Activated naive CD8-positive, alpha-beta T cell treated with anti-CD3 and anti-CD28 coated beads, Interleukin-2, amount 50 U/mL, for 16 hours (primary cell): Measurements from ENCODE around the gene GPC1.
"Not testable (repeated sequence)": the region's sequence is repeated elsewhere in the genome, so short reads cannot be mapped to it uniquely, and the experiment has no call there.

Experiments used
- DNase-seq: peaks from one replicate; pipeline ENCODE4 v3.0.0-alpha.2; 2020; ENCODE audit warnings: low read depth, low spot score

GPC1 gene

DNA sequence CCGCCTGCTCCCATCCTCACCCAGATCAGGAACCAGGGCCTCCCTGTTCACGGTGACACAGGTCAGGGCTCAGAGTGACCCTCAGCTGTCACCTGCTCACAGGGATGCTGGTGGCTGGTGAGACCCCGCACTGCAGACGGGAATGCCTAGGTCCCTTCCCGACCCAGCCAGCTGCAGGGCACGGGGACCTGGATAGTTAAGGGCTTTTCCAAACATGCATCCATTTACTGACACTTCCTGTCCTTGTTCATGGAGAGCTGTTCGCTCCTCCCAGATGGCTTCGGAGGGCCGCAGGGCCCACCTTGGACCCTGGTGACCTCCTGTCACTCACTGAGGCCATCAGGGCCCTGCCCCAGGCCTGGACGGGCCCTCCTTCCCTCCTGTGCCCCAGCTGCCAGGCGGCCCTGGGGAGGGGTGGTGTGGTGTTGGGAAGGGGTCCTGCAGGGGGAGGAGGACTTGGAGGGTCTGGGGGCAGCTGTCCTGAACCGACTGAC is 31.7 kb downstream of the GPC1 start:
- DNase-seq: no peak

- DNase-seq: no peak
These were observed 32.3 kb downstream of the GPC1 start for GRCh38 chr2:240467659-240468302.

DNA sequence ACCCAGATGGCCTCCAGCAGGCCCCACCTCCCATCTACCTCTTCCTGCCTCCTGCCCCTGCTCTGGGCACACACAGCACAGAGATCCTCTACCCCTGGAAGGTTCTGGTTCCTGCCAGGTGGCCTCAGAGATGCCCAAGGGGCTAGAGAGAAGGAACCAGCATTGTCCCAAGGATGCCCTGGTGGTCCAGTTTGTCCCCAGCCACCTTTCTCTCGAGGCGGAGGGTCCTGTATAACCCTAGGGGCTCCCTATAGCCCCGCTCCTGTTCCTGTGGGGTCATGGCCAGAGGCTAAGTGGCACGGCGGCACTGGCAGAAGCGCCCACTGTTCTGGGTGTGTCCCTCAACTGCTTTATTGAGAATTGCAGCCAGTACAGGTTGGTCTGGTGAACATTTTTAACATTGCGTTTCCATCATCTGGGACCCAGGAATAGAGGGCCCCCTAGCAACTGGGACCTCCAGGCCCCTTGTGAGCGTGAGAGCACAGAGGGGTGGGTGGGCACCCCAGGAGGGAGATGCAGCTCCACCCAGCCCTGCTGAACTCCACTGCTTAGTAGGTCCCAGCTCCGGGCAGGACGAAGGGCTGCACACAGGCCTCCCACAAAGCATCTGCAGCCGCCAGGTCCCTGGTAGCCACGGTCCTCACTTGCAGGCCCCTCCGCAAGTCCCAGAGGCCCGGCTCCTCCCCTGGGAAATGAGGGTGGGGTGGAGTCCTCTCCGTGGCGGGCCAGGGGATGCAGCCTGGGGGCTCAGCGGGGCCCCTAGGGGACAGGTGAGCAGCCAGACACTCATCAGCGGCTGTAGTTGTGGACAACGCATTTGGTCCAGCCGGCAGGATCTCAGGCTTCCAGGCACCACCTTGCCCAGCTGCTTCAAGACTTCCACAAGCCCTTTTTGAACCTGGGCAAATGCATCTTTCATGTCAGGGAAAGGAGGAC is 33.1 kb downstream of the GPC1 start:
- DNase-seq: no peak

GRCh38 chr2:240469239-240469636 is 33.8 kb downstream of the GPC1 start:
- no peak for DNase-seq

GRCh38 chr2:240469740-240470139 is 34.3 kb downstream of the GPC1 start:
- DNase-seq: no peak

GRCh38 chr2:240472078-240472790 is 36.8 kb downstream of the GPC1 start:
- no peak for DNase-seq

DNA sequence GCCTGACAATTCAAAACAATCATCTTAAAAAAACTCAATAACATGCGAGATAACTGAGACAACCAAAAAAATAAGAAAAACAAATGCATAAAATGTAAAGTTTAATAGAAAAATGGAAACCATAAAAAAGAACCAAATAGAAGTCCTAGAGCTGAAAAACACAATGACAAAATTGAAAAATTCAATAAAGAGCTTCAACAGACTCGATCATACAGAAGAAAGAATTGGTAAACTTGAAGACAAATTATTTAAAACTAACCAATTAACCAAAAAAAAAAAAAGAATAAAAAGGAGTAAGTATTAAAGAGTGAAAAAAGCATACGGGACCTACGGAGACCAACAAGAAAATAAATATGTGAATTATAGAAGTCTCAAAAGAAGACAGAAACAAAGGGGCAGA is 37.7 kb downstream of the GPC1 start:
- no peak for DNase-seq

GRCh38 chr2:240477916-240478315 is 42.5 kb downstream of the GPC1 start:
- DNase-seq: no peak

DNA sequence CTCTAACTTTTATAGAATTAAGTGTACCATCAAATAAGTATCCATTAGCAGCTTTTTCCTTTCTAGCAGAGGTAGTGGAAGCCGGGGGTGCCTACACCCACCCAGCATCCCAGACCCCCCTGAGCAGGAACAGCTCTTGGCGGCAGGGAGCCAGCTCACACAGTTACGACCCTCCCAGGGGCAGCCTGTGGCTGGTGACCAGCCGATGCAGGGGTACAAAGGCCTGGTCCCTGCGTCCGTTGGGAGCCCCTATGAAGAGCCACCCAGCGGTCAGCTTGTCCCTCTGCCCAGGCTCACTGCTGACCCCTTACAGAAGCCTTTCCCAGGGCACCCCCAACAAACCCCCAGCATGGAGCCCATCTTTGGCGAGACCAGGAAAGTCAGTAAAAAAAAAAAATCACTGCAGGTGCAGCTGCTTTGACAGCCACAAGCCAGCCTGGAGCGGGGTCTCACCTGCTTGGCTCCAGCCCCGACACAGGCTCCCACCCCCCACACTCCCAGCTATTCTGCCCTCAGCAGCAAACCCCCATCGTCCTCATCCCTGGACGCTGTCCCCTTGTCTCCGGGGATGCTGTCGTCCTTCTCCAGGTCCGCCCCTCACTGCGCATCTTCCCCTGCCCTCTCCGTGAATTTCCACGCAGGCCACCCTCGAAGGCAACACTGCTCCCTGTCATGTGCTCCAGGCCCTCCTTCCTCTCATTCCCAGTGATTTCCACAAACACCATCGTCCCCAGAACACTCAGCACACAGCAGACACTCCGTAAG is 43.1 kb downstream of the GPC1 start:
- no peak for DNase-seq

GRCh38 chr2:240479111-240479501 is 43.6 kb downstream of the GPC1 start:
- no peak for DNase-seq

DNA sequence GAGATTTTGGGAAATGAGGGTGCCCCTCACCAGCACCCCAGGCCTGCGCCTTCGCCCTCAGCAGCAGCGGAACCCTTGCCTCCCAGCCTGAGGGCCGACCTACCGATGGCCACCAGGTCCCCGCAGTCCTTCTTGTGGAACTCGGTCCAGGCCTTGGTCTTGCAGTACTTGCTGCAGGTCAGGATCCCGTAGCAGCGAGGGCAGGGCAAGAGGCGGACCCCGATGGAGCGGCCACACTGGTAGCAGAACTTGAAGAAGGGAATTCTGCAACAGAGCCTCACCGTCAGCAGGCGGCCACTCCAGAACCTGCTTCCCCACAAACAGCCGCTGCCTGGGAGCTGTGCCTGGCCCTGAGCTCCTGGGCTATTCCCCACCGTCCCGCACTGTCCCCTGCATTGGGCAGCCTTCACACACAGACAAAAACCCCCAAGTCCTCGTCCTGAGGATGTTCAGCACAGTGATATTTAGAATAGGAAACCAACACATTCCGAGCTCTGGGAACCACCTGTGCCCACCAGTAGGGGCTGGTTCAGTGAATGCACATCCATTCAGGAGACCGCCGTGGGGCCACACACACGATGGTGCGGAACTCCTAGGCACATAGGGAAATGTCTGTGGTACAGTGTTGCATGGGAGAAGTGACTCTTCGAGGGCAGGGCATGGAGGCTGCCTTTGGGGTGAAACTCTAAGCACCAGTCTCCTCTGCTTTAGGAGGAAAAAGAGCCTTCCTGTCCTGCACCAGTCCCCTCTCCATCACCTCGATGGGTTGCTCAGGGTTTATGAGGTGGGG is 45.6 kb downstream of the GPC1 start:
- no peak for DNase-seq

- DNase-seq: no peak
These were observed 46.3 kb downstream of the GPC1 start for GRCh38 chr2:240481720-240482119.

DNA sequence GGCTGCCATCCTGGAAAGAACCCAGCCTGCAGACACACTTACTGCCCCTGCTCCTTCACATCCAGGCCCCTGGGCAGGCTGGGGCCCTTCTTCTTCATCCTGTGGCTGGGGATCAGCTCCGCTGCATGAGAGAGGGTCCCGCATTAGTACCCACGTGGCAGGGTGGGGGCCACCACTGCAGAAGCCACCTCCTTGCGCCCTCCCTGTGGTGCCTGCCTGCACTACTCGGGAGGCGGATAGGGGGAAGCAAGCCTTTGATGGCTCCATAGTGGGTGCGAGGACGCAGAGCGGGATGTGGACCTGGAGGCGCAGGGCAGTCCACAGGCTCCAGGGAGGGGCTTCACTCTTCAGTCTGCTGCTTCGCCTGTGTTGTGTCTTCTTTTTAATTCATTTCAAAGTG is 46.7 kb downstream of the GPC1 start:
- no peak for DNase-seq

DNA sequence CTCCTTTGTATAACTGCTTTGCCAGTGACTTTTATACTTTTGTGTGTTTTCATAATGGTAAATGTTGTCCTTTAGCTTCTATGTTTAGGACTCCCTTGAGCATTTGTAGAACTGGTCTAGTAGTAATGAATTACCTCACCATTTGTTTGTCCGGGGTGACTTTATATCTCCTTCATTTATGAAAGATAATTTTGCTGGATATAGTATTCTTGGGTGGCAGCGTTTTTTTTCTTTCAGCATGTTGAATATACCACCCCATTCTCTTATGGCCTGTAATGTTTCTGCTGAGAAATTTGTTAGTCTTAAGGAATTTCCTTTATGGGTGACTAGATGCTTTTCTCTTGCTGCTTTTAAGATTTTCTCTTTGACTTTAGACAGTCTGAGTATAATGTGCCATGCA is 56.0 kb downstream of the GPC1 start:
- DNase-seq: no peak

GRCh38 chr2:240494194-240494793 is 58.8 kb downstream of the GPC1 start:
- no peak for DNase-seq

GRCh38 chr2:240494942-240495341 is 59.5 kb downstream of the GPC1 start:
- not testable (repeated sequence) for DNase-seq

DNA sequence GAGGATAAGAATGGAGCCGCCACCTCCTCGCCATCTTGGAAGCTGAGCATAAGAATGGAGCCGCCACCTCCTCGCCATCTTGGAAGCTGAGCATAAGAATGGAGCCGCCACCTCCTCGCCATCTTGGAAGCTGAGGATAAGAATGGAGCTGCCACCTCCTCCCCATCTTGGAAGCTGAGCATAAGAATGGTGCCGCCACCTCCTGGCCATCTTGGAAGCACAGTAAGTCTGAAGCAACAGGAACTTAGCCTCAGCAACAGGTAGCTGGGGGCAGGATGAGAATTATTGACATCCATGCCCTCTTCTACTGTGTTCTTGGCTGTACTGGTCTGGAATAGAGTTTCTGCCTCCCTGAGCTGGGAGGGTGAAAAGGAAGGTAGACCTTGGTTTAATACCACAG is 61.6 kb downstream of the GPC1 start:
- not testable (repeated sequence) for DNase-seq

GRCh38 chr2:240498171-240498957 is 62.9 kb downstream of the GPC1 start:
- no peak for DNase-seq

DNA sequence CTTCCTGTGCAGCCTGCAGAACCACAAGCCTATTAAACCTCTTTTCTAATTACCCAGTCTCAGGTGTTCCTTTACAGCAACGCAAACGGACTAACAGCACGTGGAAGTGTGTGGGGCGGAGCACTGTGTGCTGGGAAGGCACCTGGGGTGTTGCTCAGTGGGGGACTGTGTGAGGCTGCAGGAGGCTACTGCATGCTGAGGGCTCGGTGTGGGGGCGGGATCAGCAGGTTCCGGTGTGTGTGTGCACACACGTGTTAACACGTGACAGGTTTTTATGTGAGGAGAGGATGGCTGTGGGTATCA is 63.4 kb downstream of the GPC1 start:
- no peak for DNase-seq
